CD4-positive, alpha-beta T cell treated with Interferon gamma for 1 hour (primary cell): ENCODE results near the gene ARHGAP12.

ENCODE experiments used
- DNase-seq: peaks from one replicate; pipeline ENCODE4 v3.0.0-alpha.2; 2020

ARHGAP12 gene

GRCh38 chr10:31948021-31948420 is 19.4 kb upstream of the ARHGAP12 start:
- no peak for DNase-seq

GRCh38 chr10:31947144-31947926 is 18.7 kb upstream of the ARHGAP12 start:
- no peak for DNase-seq

- no peak for DNase-seq
Observed at GRCh38 chr10:31945392-31945791, 16.8 kb upstream of the ARHGAP12 start.

- no peak for DNase-seq
Observed at GRCh38 chr10:31944071-31944433, 15.4 kb upstream of the ARHGAP12 start.

- DNase-seq: no peak
Observed at GRCh38 chr10:31942892-31943291, 14.3 kb upstream of the ARHGAP12 start.

GRCh38 chr10:31942435-31942834 is 13.8 kb upstream of the ARHGAP12 start:
- DNase-seq: no peak

GRCh38 chr10:31940839-31941653 is 12.4 kb upstream of the ARHGAP12 start:
- DNase-seq: no peak

GRCh38 chr10:31939797-31940708 is 11.4 kb upstream of the ARHGAP12 start:
- no peak for DNase-seq

GRCh38 chr10:31937371-31937770 is 8.7 kb upstream of the ARHGAP12 start:
- DNase-seq: no peak

GRCh38 chr10:31936933-31937332 is 8.3 kb upstream of the ARHGAP12 start:
- DNase-seq: no peak

GRCh38 chr10:31936086-31936485 is 7.5 kb upstream of the ARHGAP12 start:
- DNase-seq: no peak

GRCh38 chr10:31935678-31936077 is 7.0 kb upstream of the ARHGAP12 start:
- DNase-seq: no peak

GRCh38 chr10:31932838-31933237 is 4.2 kb upstream of the ARHGAP12 start:
- no peak for DNase-seq

GRCh38 chr10:31930856-31931255 is 2.2 kb upstream of the ARHGAP12 start:
- no peak for DNase-seq

- peak; percentile 18 for DNase-seq
Observed at GRCh38 chr10:31930023-31930751, 1.6 kb upstream of the ARHGAP12 start.

- peak; percentile 18 for DNase-seq
Observed at GRCh38 chr10:31929261-31930022, 811 bp upstream of the ARHGAP12 start.

GRCh38 chr10:31927884-31928548 is 615 bp downstream of the ARHGAP12 start:
- DNase-seq: peak; percentile 64

GRCh38 chr10:31927565-31927883 is 1.1 kb downstream of the ARHGAP12 start:
- DNase-seq: no peak

GRCh38 chr10:31926765-31927564 is 1.7 kb downstream of the ARHGAP12 start:
- DNase-seq: no peak

GRCh38 chr10:31926160-31926559 is 2.5 kb downstream of the ARHGAP12 start:
- no peak for DNase-seq
